SK-N-MC (cell line): ENCODE measurements around the gene EIF2D.

Experiments used
- EZH2 ChIP-seq: fragments of 200-600 bp; sonication (generic); IDR thresholded peaks from one replicate; pipeline ENCODE4 v1.6.1; 2017; ENCODE audit warnings: antibody characterized with exemption
- POLR2AphosphoS5 ChIP-seq: IDR thresholded peaks from 2 replicates; pipeline ENCODE4 v1.6.1; 2012; ENCODE audit warnings: mild to moderate bottlenecking, low read depth, low read length, borderline replicate concordance

- no peak for TF ChIP-seq EZH2
- TF ChIP-seq POLR2AphosphoS5: no peak
Measured at GRCh38 chr1:206646504-206646903, 34.2 kb upstream of the EIF2D start.
